Thymus (tissue), 11 donors: ENCODE measurements around the gene RIPK4. TPM values are rescaled to one million over a fixed set of nuclear protein-coding genes. Genes with fewer than 3 reads are reported as not detected.

Source experiments
- DNase-seq, 9 donors: peaks; one replicate each; pipeline ENCODE4 v3.0.0-alpha.2; 2013; ENCODE audit warnings: low spot score in 9 of 9, low read depth in 6 of 9, missing footprints in 1 of 9
- H3K27ac ChIP-seq, 2 donors: one replicate each; pipeline ENCODE4 v1.5.1; 2013; ENCODE audit warnings: control low read depth in 1 of 2, low read depth in 1 of 2, low read length in 1 of 2, mild to moderate bottlenecking in 1 of 2, moderate library complexity in 1 of 2
- H3K27me3 ChIP-seq, 2 donors: one replicate each; pipeline ENCODE4 v1.5.1; 2013; ENCODE audit warnings: low read length in 1 of 2; ENCODE audit not compliant: control insufficient read depth in 2 of 2, insufficient read depth in 1 of 2
- H3K36me3 ChIP-seq, 2 donors: one replicate each; pipeline ENCODE4 v1.5.1; 2013; ENCODE audit warnings: low read length in 1 of 2, mild to moderate bottlenecking in 1 of 2, moderate library complexity in 1 of 2; ENCODE audit not compliant: control insufficient read depth in 2 of 2, insufficient read depth in 2 of 2
- H3K4me1 ChIP-seq, 2 donors: one replicate each; pipeline ENCODE4 v1.5.1; 2013; ENCODE audit warnings: low read length in 2 of 2; ENCODE audit not compliant: control insufficient read depth in 2 of 2, insufficient read depth in 2 of 2
- H3K4me3 ChIP-seq, 2 donors: one replicate each; pipeline ENCODE4 v1.5.1; 2013; ENCODE audit warnings: low read length in 2 of 2, control low read depth in 1 of 2, mild to moderate bottlenecking in 1 of 2
- H3K9me3 ChIP-seq, 2 donors: one replicate each; pipeline ENCODE4 v1.5.1; 2013; ENCODE audit warnings: low read length in 1 of 2, mild to moderate bottlenecking in 1 of 2; ENCODE audit not compliant: control insufficient read depth in 2 of 2, insufficient read depth in 1 of 2
- WGBS: extraction: QIAGEN DNeasy Blood & Tissue Kit; methylation state at CpG from one replicate; pipeline ENCODE4 v1.1.7; 2013; 5-methylcytosine and 5-hydroxymethylcytosine counted together
- polyA plus RNA-seq: library from polyadenylated mRNA; stranded (reverse); fragments of 200-250 nt; gene quantifications from one replicate; pipeline ENCODE4 v1.2.3, GENCODE V29; 2013
- total RNA-seq: library from RNA; stranded (reverse); fragments of 120-200 nt; gene quantifications from one replicate; pipeline ENCODE4 v1.2.4, GENCODE V29; 2013
- donor health status: healthy.

Gene RIPK4
- total and polyA plus RNA-seq, 2 donors = 9.3 to 12.6 TPM

DNA sequence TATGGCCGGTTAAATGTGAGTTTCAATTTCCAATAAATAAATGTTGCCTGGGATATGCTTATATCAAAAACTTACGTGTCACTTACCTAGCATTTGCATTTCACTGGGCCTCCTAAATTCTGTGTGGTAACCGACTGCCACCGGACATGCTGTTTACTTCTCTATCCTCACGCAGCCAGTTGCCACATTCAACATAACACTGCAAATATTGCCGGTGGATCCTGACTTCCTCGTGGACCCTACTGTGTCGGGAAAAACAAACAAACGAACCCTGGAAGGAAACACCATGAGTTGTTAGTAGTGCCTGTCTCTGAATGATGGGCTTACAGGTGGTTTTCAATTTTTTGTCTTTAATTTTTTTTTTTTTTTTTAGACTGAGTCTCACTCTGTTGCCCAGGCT lies 54.1 kb downstream of the RIPK4 start:
- Histone ChIP-seq H3K4me3 (no peak overlapping the region), H3K4me1 (peaks cover 0 to 8% of the 10 kb centered on the region in 2 donors), H3K36me3 (no peaks in the 10 kb centered on the region), H3K27ac (no peak overlapping the region), H3K27me3 (peaks cover 22 to 85% of the 10 kb centered on the region in 2 donors), H3K9me3 (peaks cover 0 to 1% of the 10 kb centered on the region in 2 donors)
- WGBS = 18% methylated on average over 9 of the region's 9 CpGs
- DNase-seq = no peak

DNA sequence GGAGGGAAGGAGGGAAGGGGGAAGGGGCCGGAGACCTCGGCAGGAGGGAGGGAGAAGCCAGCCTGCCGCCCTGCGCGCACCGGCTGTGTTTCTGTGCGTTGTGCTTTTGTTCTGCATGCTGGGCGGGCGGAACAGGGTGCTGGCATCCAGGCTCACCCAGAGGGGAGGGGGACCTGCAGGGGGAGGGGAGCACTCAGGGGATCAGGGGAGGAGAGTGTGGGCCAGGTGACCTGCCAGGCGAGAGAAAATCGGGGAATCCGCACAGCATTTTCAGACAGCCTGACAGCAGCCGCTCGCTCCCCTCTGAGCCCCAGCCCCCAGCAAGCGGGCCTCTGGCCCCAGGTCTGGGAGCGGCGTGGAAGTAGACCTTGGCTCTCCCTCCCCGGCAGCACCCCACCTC lies 54.7 kb downstream of the RIPK4 start:
- DNase-seq = peak in 2 of 9 donors; percentile 15 to 35
- WGBS = 20% methylated on average over 18 of the region's 18 CpGs
- Histone ChIP-seq H3K9me3 (peaks cover 0 to 1% of the 10 kb centered on the region in 2 donors), H3K4me1 (peaks cover 0 to 8% of the 10 kb centered on the region in 2 donors), H3K4me3 (no peak overlapping the region), H3K27me3 (peaks cover 22 to 80% of the 10 kb centered on the region in 2 donors), H3K36me3 (no peaks in the 10 kb centered on the region), H3K27ac (peak overlapping the region in 1 of 2 donors; percentile 53)

DNA sequence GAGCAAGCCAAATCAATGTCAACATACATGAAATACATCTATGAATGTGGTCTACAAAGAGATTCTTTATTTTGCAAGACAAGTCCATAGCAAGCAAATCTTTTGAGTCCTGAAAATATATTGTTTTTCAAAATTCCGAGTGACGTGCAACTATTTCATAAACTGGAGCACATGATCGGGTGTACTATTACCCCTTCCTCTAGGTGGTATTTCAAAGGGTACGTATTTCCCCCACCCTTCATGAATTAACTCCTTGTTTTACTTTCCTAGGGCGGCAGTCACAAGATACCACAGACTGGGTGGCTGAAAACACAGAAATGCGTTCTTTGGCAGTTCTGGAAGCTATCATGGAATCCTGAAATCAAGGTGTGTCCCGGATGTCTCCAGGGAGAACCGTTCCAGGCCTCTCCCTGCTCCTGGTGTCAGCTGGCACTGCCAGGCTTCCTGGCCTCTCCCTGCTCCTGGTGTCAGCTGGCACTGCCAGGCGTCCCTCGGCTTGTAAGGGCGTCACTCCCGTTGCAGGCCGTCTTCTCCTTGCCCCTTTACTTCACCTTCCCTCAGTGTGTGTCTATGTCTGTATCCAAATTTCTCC lies 55.3 kb downstream of the RIPK4 start:
- no peak for DNase-seq
- no peaks in the 10 kb centered on the region for H3K36me3 ChIP-seq
- peaks cover 0 to 8% of the 10 kb centered on the region in 2 donors for H3K4me1 ChIP-seq
- peaks cover 22 to 74% of the 10 kb centered on the region in 2 donors for H3K27me3 ChIP-seq
- WGBS = 83% methylated on average over 13 of the region's 13 CpGs
- no peak overlapping the region for H3K4me3 ChIP-seq
- H3K9me3 ChIP-seq = peaks cover 0 to 1% of the 10 kb centered on the region in 2 donors
- H3K27ac ChIP-seq = peak overlapping the region in 1 of 2 donors; percentile 46

DNA sequence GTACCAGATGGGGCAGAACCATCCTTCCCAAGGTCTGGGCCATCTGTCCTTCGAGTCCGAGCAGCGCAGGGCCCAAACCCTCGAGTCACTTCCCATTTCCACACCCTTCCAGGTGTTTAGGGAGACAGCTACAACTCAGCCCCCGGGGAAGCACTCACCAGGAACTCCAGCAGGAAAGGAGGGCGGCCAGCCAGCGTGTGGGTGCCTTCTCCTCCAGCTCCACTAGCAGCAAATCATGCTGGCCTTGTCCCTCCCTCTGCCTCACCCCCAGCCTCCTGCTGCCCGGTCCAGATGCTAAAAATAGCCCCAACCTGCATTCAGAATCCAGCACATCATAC lies 56.1 kb downstream of the RIPK4 start:
- Histone ChIP-seq H3K4me3 (no peak overlapping the region), H3K9me3 (peaks cover 0 to 1% of the 10 kb centered on the region in 2 donors), H3K27ac (peak overlapping the region in 1 of 2 donors; percentile 53), H3K4me1 (peaks cover 0 to 8% of the 10 kb centered on the region in 2 donors), H3K27me3 (peaks cover 22 to 72% of the 10 kb centered on the region in 2 donors), H3K36me3 (no peaks in the 10 kb centered on the region)
- DNase-seq = no peak
- 80% methylated on average over 8 of the region's 8 CpGs for WGBS

DNA sequence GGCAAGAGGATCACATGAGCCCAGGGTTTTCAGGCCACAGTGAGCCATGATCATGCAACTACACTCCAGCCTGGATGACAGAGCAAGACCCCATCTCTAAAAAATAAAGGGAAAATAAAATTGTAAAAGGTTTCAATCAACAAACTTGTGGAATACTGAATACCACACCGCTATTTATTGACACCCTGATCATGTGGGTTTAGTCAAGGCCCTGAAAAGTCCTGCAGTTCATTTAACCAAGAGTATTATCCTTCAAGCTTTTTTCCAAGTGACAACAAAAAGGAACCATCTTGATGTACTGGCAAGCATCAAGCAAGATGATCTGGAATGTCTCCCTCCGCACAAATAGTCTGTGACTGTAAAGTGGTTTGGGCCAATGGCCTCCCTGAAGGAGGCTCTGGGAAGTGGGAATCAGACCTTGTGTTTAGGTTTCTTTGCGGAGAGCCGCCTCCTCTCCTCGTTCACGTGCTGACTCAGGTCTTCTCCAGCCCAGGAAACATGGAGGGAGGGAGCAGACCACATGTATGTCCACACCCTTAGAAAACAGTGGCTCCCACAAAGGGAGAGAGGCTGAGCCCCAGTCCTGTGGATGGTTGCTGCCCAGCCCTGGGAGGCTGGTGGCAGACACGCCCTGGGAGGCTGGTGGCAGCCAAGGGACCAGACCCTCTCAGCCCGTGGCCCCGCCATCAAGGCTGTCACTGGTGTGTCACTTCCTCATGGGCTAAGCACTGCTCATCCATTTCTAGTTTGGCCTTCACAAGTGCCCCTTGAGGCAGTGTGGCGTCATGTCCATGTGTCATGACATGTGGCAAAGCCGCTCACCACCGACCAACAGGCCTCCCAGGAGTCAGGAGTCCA lies 56.7 kb downstream of the RIPK4 start:
- H3K4me1 ChIP-seq = peaks cover 0 to 8% of the 10 kb centered on the region in 2 donors
- peaks cover 22 to 67% of the 10 kb centered on the region in 2 donors for H3K27me3 ChIP-seq
- H3K9me3 ChIP-seq = peaks cover 0 to 1% of the 10 kb centered on the region in 2 donors
- no peaks in the 10 kb centered on the region for H3K36me3 ChIP-seq
- no peak overlapping the region for H3K4me3 ChIP-seq
- DNase-seq = no peak
- WGBS = 95% methylated on average over 12 of the region's 12 CpGs
- no peak overlapping the region for H3K27ac ChIP-seq

DNA sequence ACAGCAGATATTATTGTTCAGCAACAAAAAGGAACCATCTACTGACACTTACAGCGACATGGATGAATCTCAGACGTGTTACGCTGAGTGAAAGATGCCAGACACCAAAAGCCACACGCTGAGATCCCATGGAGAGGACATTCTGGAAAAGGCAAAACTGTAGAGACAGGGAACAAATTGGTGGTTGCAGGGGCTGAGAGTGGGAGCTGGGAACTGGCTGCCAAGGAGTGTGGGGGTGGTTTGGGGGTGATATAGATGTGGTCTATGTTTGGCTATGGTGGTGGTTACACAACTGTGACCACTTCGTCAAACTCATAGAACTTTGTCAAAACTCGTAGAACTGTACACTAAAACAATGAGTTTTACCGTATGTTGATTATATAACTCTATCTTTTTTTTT lies 57.7 kb downstream of the RIPK4 start:
- H3K4me3 ChIP-seq = no peak overlapping the region
- H3K36me3 ChIP-seq = no peaks in the 10 kb centered on the region
- peaks cover 0 to 8% of the 10 kb centered on the region in 2 donors for H3K4me1 ChIP-seq
- no peak overlapping the region for H3K27ac ChIP-seq
- WGBS = 80% methylated on average over 7 of the region's 7 CpGs
- peaks cover 17 to 65% of the 10 kb centered on the region in 2 donors for H3K27me3 ChIP-seq
- peaks cover 0 to 1% of the 10 kb centered on the region in 2 donors for H3K9me3 ChIP-seq
- DNase-seq = no peak

DNA sequence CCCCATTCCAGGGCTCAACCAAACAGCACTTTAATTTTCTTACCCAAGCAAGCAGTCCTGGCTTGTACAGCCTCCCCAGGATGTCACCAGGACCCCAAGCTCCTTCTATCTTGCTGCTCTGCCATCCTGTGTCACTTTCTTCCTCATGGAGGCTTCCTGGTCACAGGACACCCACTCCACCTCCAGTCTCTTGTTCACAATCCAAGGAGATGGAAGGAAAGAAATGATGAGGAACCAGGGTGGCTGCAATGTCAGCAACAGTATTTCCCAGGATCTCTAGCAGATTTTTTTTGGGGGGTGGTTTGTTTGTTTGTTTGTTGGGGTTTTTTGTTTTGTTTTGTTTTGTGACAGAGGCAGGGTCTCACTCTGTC lies 58.9 kb downstream of the RIPK4 start:
- Histone ChIP-seq H3K9me3 (no peaks in the 10 kb centered on the region), H3K27me3 (peaks cover 7 to 57% of the 10 kb centered on the region in 2 donors), H3K36me3 (no peaks in the 10 kb centered on the region), H3K4me1 (peaks cover 0 to 8% of the 10 kb centered on the region in 2 donors), H3K27ac (no peak overlapping the region), H3K4me3 (no peak overlapping the region)
- no peak for DNase-seq

DNA sequence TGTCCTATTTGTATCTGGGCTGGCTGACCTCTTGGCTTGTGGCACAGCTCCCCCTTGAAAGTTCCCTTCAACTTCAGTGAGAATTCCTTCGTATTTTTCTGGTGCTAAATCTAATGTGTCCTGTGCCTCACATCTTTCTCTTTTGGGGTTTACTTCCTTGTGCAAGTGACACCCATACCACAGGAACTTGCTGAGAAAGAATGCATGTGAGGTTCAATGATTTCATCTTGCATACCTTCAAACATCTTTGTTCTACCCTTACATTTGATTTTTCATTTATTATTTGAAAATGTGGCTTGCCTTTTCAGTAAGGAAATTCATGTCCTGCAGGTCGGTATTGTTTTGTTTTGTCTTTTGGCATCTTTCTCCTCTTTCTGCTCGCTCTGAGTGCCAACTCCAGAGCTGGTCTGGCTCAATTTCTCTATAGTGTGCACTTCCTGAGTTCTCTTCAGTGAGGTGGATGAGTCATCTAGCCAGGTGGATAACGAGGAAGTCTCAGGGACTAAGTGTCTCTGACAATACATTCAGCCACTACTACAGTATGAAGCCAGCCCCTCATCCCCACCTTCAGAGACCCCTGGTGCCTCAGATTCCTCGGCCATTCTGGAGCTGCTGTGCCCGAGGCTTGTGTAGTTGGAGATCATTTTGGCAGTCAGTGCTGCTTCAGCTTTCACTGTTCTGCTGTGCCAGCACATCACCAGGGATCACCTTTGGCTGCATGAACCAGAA lies 59.5 kb downstream of the RIPK4 start:
- Histone ChIP-seq H3K4me3 (no peak overlapping the region), H3K27ac (no peak overlapping the region), H3K4me1 (peaks cover 0 to 7% of the 10 kb centered on the region in 2 donors), H3K27me3 (peaks cover 7 to 55% of the 10 kb centered on the region in 2 donors), H3K9me3 (no peaks in the 10 kb centered on the region), H3K36me3 (no peaks in the 10 kb centered on the region)
- 57% methylated on average over 6 of the region's 6 CpGs for WGBS
- DNase-seq = no peak

DNA sequence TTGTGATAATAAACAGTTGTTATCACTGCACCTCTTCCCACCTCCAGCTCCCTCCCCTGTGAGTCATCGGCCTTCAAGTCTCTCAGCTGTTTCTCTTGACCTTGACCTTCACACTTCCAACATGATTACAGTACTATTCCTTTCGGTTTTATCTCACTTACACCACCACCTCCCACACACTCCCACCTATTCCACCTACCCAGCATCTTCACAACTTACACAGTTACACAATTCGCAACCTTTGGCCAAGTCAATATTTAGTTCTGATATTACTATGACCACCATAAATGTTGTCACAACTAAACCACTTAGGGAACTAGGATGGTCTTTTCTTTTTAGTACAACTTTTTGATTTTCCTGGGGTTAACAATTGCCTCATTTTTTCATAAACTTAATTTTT lies 60.2 kb downstream of the RIPK4 start:
- Histone ChIP-seq H3K4me1 (peaks cover 0 to 4% of the 10 kb centered on the region in 2 donors), H3K9me3 (no peaks in the 10 kb centered on the region), H3K4me3 (no peak overlapping the region), H3K36me3 (no peaks in the 10 kb centered on the region), H3K27me3 (peaks cover 2 to 52% of the 10 kb centered on the region in 2 donors), H3K27ac (no peak overlapping the region)
- 82% methylated on average over 3 of the region's 3 CpGs for WGBS
- no peak for DNase-seq
